Suppressor macrophage (primary cell): ENCODE measurements around the gene ADAM33.

Experiments
- DNase-seq, 4 experiments: peaks; one replicate each; pipeline ENCODE4 v3.0.0-alpha.2; 2020 to 2022
- total RNA-seq, 17 experiments: gene quantifications; one replicate each; lab custom pipeline; 2026; ENCODE audit warnings: mixed read lengths in 6 of 17, inconsistent platforms in 3 of 17; lab: John Stamatoyannopoulos, UW

Gene ADAM33
- 0 to 2.6 (median 0) reads per million in 17 experiments for total RNA-seq

GRCh38 chr20:3681931-3682781 is at the start of gene ADAM33:
ADAM33 (minus strand) TSS chr20:3682010; CDS start chr20:3682004, 6 bp downstream.
- peak in 1 of 4 experiments; percentile 30 for DNase-seq

GRCh38 chr20:3730803-3731672 is 49.2 kb upstream of the ADAM33 start:
- DNase-seq = no peak

GRCh38 chr20:3729811-3730540 is 48.2 kb upstream of the ADAM33 start:
- peak in 3 of 4 experiments; percentile 30 to 54 (median 54) for DNase-seq

- DNase-seq = no peak
Measured at GRCh38 chr20:3729378-3729777, 47.6 kb upstream of the ADAM33 start.

- no peak for DNase-seq
Measured at GRCh38 chr20:3728876-3729275, 47.1 kb upstream of the ADAM33 start.

GRCh38 chr20:3728354-3728753 is 46.5 kb upstream of the ADAM33 start:
- DNase-seq = no peak

GRCh38 chr20:3727401-3728021 is 45.7 kb upstream of the ADAM33 start:
- peak in 3 of 4 experiments; percentile 18 to 50 (median 34) for DNase-seq

GRCh38 chr20:3724356-3724755 is 42.5 kb upstream of the ADAM33 start:
- DNase-seq = no peak

- DNase-seq = no peak
Measured at GRCh38 chr20:3723284-3723683, 41.5 kb upstream of the ADAM33 start.

- DNase-seq = no peak
Measured at GRCh38 chr20:3721912-3722311, 40.1 kb upstream of the ADAM33 start.

- no peak for DNase-seq
Measured at GRCh38 chr20:3720626-3721025, 38.8 kb upstream of the ADAM33 start.

GRCh38 chr20:3720068-3720467 is 38.3 kb upstream of the ADAM33 start:
- DNase-seq = no peak

- no peak for DNase-seq
Measured at GRCh38 chr20:3719046-3719445, 37.2 kb upstream of the ADAM33 start.

GRCh38 chr20:3716195-3716834 is 34.5 kb upstream of the ADAM33 start:
- peak in 3 of 4 experiments; percentile 39 to 65 (median 55) for DNase-seq

GRCh38 chr20:3714092-3714491 is 32.3 kb upstream of the ADAM33 start:
- DNase-seq = peak; percentile 84 to 92 (median 88)

- DNase-seq = peak; percentile 96 to 99 (median 98)
Measured at GRCh38 chr20:3712279-3712873, 30.6 kb upstream of the ADAM33 start, which contains the start of gene SIGLEC1. SIGLEC1 (minus strand) TSS chr20:3712600; CDS start chr20:3707128, 5,472 bp downstream.

- peak; percentile 65 to 84 (median 80) for DNase-seq
Measured at GRCh38 chr20:3711484-3711941, 29.7 kb upstream of the ADAM33 start.

- DNase-seq = peak; percentile 63 to 83 (median 75)
Measured at GRCh38 chr20:3710703-3711483, 29.1 kb upstream of the ADAM33 start.

- peak; percentile 38 to 77 (median 54) for DNase-seq
Measured at GRCh38 chr20:3710011-3710466, 28.2 kb upstream of the ADAM33 start.

GRCh38 chr20:3707508-3707899 is 25.7 kb upstream of the ADAM33 start:
- no peak for DNase-seq
